Activated naive CD4-positive, alpha-beta T cell treated with anti-CD3 and anti-CD28 coated beads, Interleukin-2, amount 10 ng/mL, durations not matched to agents 7 days and 5 days (primary cell): ENCODE results near the gene KCNT2.
"Not testable (repeated sequence)": the region's sequence is repeated elsewhere in the genome, so short reads cannot be mapped to it uniquely, and the experiment has no call there.

Source experiments
- CTCF ChIA-PET: fragments of 350-600 bp; sonication (Branson Sonifier 250); formaldehyde crosslinking; loops from one replicate; lab custom pipeline; 2021; ENCODE audit warnings: antibody characterized with exemption; lab: Charles Lee
- DNase-seq: peaks from one replicate; pipeline ENCODE4 v3.0.0-alpha.2; 2020
- H3K27ac Mint-ChIP-seq: one replicate; pipeline ENCODE4 v1.8.0; 2021; ENCODE audit warnings: mild to moderate bottlenecking, moderate library complexity, mixed read lengths
- H3K27me3 Mint-ChIP-seq: one replicate; pipeline ENCODE4 v1.8.0; 2021; ENCODE audit warnings: mild to moderate bottlenecking, mixed read lengths
- H3K36me3 Mint-ChIP-seq: one replicate; pipeline ENCODE4 v1.8.0; 2021; ENCODE audit warnings: mixed read lengths
- H3K4me1 Mint-ChIP-seq: one replicate; pipeline ENCODE4 v1.8.0; 2021; ENCODE audit warnings: mixed read lengths
- H3K4me3 Mint-ChIP-seq: one replicate; pipeline ENCODE4 v1.8.0; 2021; ENCODE audit warnings: mild to moderate bottlenecking, moderate library complexity, mixed read lengths
- H3K9me3 Mint-ChIP-seq: one replicate; pipeline ENCODE4 v1.8.0; 2021; ENCODE audit warnings: mixed read lengths

The KCNT2 gene

GRCh38 chr1:196608390-196609369 lies at the start of gene KCNT2:
TSS of gene KCNT2 (minus strand) at chr1:196608440. CDS start at chr1:196608309, 131 bp downstream.
- Mint-ChIP-seq H3K4me3 (no peak within 1 kb of the TSS), H3K27ac (no peak within 1 kb of the TSS)
- CTCF ChIA-PET: no interaction called here

GRCh38 chr1:196655494-196655893 lies 47.3 kb upstream of the KCNT2 start:
- no peak overlapping the region for H3K27ac Mint-ChIP-seq
- H3K9me3 Mint-ChIP-seq: no peaks in the 10 kb centered on the region
- no peaks in the 10 kb centered on the region for H3K36me3 Mint-ChIP-seq
- no peak overlapping the region for H3K4me3 Mint-ChIP-seq
- CTCF ChIA-PET: interaction anchor here (1.9 kb wide), 1 partner anchor 507 kb away, joined by 8 read pairs; no protein-coding TSS in a partner anchor
- H3K4me1 Mint-ChIP-seq: peaks cover 14% of the 10 kb centered on the region
- DNase-seq: no peak
- H3K27me3 Mint-ChIP-seq: no peaks in the 10 kb centered on the region

More at GRCh38 chr1:196608390-196609369, at the start of gene KCNT2:
- Mint-ChIP-seq H3K9me3 (no peaks in the 10 kb centered on the region), H3K36me3 (no peaks in the 10 kb centered on the region), H3K4me1 (peaks cover 3% of the 10 kb centered on the region), H3K27me3 (peaks cover 17% of the 10 kb centered on the region)
- no peak for DNase-seq

GRCh38 chr1:196655071-196655470 lies 46.8 kb upstream of the KCNT2 start:
- no peaks in the 10 kb centered on the region for H3K27me3 Mint-ChIP-seq
- H3K4me3 Mint-ChIP-seq: no peak overlapping the region
- DNase-seq: no peak
- no peak overlapping the region for H3K27ac Mint-ChIP-seq
- peaks cover 17% of the 10 kb centered on the region for H3K4me1 Mint-ChIP-seq
- H3K36me3 Mint-ChIP-seq: no peaks in the 10 kb centered on the region
- CTCF ChIA-PET: interaction anchor here (1.9 kb wide), 1 partner anchor 507 kb away, joined by 8 read pairs; no protein-coding TSS in a partner anchor
- no peaks in the 10 kb centered on the region for H3K9me3 Mint-ChIP-seq

GRCh38 chr1:196654271-196654670 lies 46.0 kb upstream of the KCNT2 start:
- H3K27ac Mint-ChIP-seq: no peak overlapping the region
- no peak for DNase-seq
- H3K4me3 Mint-ChIP-seq: no peak overlapping the region
- H3K4me1 Mint-ChIP-seq: peaks cover 17% of the 10 kb centered on the region
- CTCF ChIA-PET: no interaction called here
- no peaks in the 10 kb centered on the region for H3K9me3 Mint-ChIP-seq
- no peaks in the 10 kb centered on the region for H3K36me3 Mint-ChIP-seq
- H3K27me3 Mint-ChIP-seq: no peaks in the 10 kb centered on the region

- H3K9me3 Mint-ChIP-seq: no peaks in the 10 kb centered on the region
- peaks cover 17% of the 10 kb centered on the region for H3K4me1 Mint-ChIP-seq
- H3K27me3 Mint-ChIP-seq: no peaks in the 10 kb centered on the region
- no peak within 1 kb of the TSS for H3K27ac Mint-ChIP-seq
- DNase-seq: no peak
- peak within 1 kb of the TSS; percentile 33 for H3K4me3 Mint-ChIP-seq
- no peaks in the 10 kb centered on the region for H3K36me3 Mint-ChIP-seq
- CTCF ChIA-PET: no interaction called here
Measured at GRCh38 chr1:196651637-196652215, 43.5 kb upstream of the KCNT2 start, which contains the start of gene CFH. TSS of gene CFH (plus strand) at chr1:196652043. CDS start at chr1:196652118, 75 bp downstream.

GRCh38 chr1:196651079-196651478 lies 42.8 kb upstream of the KCNT2 start:
- no peak for DNase-seq
- Mint-ChIP-seq H3K4me3 (peak overlapping the region; percentile 5), H3K36me3 (no peaks in the 10 kb centered on the region), H3K27ac (no peak overlapping the region), H3K27me3 (no peaks in the 10 kb centered on the region), H3K4me1 (peaks cover 17% of the 10 kb centered on the region), H3K9me3 (no peaks in the 10 kb centered on the region)
- CTCF ChIA-PET: no interaction called here

GRCh38 chr1:196650403-196650802 lies 42.2 kb upstream of the KCNT2 start:
- CTCF ChIA-PET: no interaction called here
- H3K27ac Mint-ChIP-seq: no peak overlapping the region
- no peaks in the 10 kb centered on the region for H3K27me3 Mint-ChIP-seq
- H3K4me3 Mint-ChIP-seq: no peak overlapping the region
- DNase-seq: no peak
- H3K4me1 Mint-ChIP-seq: peaks cover 17% of the 10 kb centered on the region
- no peaks in the 10 kb centered on the region for H3K36me3 Mint-ChIP-seq
- no peaks in the 10 kb centered on the region for H3K9me3 Mint-ChIP-seq

- Mint-ChIP-seq H3K27ac (no peak overlapping the region), H3K4me1 (peaks cover 17% of the 10 kb centered on the region), H3K4me3 (no peak overlapping the region), H3K9me3 (no peaks in the 10 kb centered on the region), H3K36me3 (no peaks in the 10 kb centered on the region), H3K27me3 (no peaks in the 10 kb centered on the region)
- DNase-seq: no peak
- CTCF ChIA-PET: no interaction called here
Measured at GRCh38 chr1:196649990-196650389, 41.8 kb upstream of the KCNT2 start.

GRCh38 chr1:196640976-196641375 lies 32.7 kb upstream of the KCNT2 start:
- CTCF ChIA-PET: no interaction called here
- H3K27ac Mint-ChIP-seq: no peak overlapping the region
- DNase-seq: no peak
- no peak overlapping the region for H3K4me3 Mint-ChIP-seq
- no peaks in the 10 kb centered on the region for H3K36me3 Mint-ChIP-seq
- H3K27me3 Mint-ChIP-seq: no peaks in the 10 kb centered on the region
- H3K4me1 Mint-ChIP-seq: no peaks in the 10 kb centered on the region
- no peaks in the 10 kb centered on the region for H3K9me3 Mint-ChIP-seq

- H3K4me1 Mint-ChIP-seq, DNase-seq, H3K36me3 Mint-ChIP-seq, H3K27me3 Mint-ChIP-seq, H3K9me3 Mint-ChIP-seq, CTCF ChIA-PET, H3K4me3 Mint-ChIP-seq, H3K27ac Mint-ChIP-seq: not testable (repeated sequence)
Measured at GRCh38 chr1:196639291-196639690, 31.1 kb upstream of the KCNT2 start.

GRCh38 chr1:196638466-196638865 lies 30.2 kb upstream of the KCNT2 start:
- no peaks in the 10 kb centered on the region for H3K27me3 Mint-ChIP-seq
- no peaks in the 10 kb centered on the region for H3K4me1 Mint-ChIP-seq
- no peak overlapping the region for H3K27ac Mint-ChIP-seq
- DNase-seq: no peak
- H3K36me3 Mint-ChIP-seq: no peaks in the 10 kb centered on the region
- no peak overlapping the region for H3K4me3 Mint-ChIP-seq
- no peaks in the 10 kb centered on the region for H3K9me3 Mint-ChIP-seq
- CTCF ChIA-PET: interaction anchor here (0.7 kb wide), 2 partner anchors 79 to 120 kb away, joined by 3 to 4 read pairs; no protein-coding TSS in a partner anchor

GRCh38 chr1:196637606-196638005 lies 29.4 kb upstream of the KCNT2 start:
- no peak for DNase-seq
- no peaks in the 10 kb centered on the region for H3K27me3 Mint-ChIP-seq
- no peaks in the 10 kb centered on the region for H3K4me1 Mint-ChIP-seq
- no peak overlapping the region for H3K4me3 Mint-ChIP-seq
- no peaks in the 10 kb centered on the region for H3K9me3 Mint-ChIP-seq
- H3K27ac Mint-ChIP-seq: no peak overlapping the region
- CTCF ChIA-PET: no interaction called here
- no peaks in the 10 kb centered on the region for H3K36me3 Mint-ChIP-seq

- H3K4me1 Mint-ChIP-seq: no peaks in the 10 kb centered on the region
- no peak for DNase-seq
- no peaks in the 10 kb centered on the region for H3K27me3 Mint-ChIP-seq
- H3K9me3 Mint-ChIP-seq: no peaks in the 10 kb centered on the region
- H3K36me3 Mint-ChIP-seq: no peaks in the 10 kb centered on the region
- no peak overlapping the region for H3K27ac Mint-ChIP-seq
- no peak overlapping the region for H3K4me3 Mint-ChIP-seq
- CTCF ChIA-PET: no interaction called here
Measured at GRCh38 chr1:196628838-196629237, 20.6 kb upstream of the KCNT2 start.

- Mint-ChIP-seq H3K9me3 (no peaks in the 10 kb centered on the region), H3K4me1 (no peaks in the 10 kb centered on the region)
- CTCF ChIA-PET: no interaction called here
Measured at GRCh38 chr1:196623079-196623478, 14.8 kb upstream of the KCNT2 start.

More at GRCh38 chr1:196623079-196623478, 14.8 kb upstream of the KCNT2 start:
- DNase-seq: no peak
- no peak overlapping the region for H3K4me3 Mint-ChIP-seq
- H3K27ac Mint-ChIP-seq: no peak overlapping the region
- no peaks in the 10 kb centered on the region for H3K36me3 Mint-ChIP-seq
- no peaks in the 10 kb centered on the region for H3K27me3 Mint-ChIP-seq
